Epidermal melanocyte (primary cell): Measurements from ENCODE around the gene EPB41L4B.

Experiments used
- DNase-seq: peaks from one replicate; pipeline ENCODE4 v3.0.0; 2011; ENCODE audit warnings: low spot score; ENCODE audit not compliant: insufficient read length

The EPB41L4B gene

DNA sequence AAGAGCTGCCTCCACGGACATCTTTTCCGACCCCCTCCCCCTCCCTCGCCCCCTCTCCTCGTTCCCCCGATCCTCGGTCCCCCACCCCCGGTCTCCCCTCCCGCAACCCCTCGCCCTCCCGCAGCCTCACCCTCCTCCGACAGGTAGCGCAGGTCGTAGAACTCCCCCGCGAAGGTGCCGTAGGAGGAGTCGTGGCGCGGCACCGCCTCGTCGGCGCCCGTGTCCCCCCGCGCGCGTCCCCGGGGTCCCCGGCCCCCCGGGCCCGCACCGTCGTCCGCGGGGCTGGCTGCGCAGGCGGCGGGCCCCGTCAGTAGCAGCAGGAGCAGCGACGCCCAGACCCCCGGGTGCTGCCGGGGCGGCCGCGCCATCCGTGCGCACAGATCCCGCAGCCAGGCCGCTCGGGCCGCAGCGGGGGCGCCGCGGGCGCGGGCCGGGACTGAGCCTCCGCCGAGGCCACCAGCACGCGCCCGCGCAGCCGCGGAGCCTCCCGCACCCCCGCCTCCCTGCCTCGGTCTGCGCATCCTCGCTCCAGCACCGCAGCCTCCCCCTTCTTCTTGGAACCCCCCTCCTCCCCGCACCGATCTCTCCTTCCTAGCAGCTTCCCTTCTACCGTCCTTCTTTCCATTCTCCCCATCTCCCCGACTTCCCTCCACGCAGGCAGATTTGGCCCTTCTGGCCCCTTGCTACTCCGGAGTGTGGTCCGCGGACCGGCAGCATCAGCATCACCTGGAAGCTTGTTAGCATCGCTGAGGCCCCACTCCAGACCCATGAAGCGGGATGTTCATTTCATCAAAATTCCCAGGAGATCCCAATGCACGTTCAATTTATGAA is 153.9 kb downstream of the EPB41L4B start, which contains the start of gene FRRS1L:
Gene FRRS1L (minus strand): TSS at position 479 of the 831 bp plus-strand sequence. CDS start 111 bp downstream, at position 368.
- DNase-seq = no peak

DNA sequence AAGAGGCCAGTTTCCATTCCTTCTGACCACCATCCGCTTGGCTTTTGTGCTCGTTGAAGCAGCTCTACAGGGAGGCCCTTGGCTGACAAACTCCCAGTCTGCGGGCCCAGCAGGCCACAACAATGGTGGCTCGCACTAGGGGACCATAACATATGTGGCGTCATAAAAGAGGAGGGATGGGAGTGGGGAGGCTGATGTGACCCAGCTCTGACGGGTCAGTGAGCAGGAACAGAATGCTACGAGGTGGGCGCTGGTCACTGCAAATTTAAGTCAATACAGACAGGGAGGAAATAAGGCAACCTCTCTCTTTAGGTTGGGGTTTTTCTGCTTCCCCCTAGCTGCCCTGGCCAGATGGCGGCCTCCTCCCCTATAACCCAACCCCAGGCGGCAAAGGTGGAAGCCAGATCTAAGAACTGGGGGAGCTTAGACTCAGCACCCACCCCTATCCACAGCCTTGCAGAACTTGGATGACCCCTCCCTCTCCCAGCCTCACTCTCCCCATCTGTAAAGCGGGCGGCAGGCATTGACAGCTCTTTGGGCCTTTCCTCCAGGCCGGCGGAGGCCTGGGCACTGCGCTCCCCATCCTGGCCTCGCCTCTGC is 154.6 kb downstream of the EPB41L4B start:
- no peak for DNase-seq

DNA sequence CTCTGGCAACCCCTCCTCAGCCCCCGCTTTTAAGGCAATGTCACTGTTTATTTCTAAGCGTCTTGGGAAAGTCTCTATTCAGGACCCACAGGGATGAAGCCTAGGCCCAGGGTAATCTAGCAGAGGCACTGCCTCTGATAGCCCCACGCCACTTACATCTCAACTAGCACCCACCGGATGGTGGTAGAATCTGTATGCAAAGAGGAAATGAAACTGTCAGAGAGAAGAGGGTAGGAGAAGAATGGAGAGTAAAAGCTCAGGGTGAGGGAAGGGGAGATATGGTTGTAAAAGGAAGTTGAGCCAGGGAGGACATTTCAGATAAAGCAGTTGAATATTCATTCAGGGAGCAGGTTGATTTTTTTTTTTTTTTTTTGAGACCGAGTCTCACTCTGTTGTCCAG is 156.8 kb downstream of the EPB41L4B start:
- no peak for DNase-seq

- no peak for DNase-seq
Measured at GRCh38 chr9:109163194-109163593, 157.7 kb downstream of the EPB41L4B start.

DNA sequence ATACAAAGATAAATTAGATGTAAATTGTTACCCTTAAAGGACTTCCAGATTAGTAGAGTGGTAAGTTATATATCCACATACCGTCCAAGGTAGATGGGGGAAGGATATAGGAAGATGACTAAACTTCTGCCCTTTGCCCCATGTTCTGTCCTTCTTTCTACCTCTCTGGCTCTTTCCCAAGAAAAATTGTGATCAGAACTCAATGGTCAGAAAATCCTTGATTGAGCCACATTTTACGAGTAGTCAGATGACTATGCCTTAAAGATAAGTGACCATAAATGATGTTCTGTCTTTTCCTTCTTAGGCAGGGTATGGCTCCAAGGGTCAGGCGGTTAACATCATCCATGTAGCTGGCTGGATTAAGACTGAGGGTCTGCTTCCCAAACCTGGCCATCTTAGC is 158.2 kb downstream of the EPB41L4B start:
- no peak for DNase-seq

DNA sequence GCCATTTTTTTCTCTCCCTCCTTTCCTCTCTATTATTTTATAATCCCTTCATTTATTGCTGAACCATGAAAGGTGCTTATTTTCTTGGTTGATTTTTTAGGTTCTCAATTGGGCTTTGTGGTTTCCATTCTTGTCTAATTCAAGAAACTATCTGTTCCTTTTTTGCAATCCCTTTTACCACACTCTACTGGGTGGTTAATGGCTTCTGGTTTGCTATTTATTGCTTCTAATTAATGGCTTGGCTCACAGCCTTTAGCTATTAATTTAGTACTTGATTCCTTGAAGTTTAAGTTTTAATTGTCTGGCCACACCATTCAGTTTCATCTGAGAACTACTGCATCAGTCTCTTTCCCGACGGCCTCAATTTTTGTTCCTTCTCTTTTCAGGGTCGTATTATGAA is 159.4 kb downstream of the EPB41L4B start:
- DNase-seq = no peak

DNA sequence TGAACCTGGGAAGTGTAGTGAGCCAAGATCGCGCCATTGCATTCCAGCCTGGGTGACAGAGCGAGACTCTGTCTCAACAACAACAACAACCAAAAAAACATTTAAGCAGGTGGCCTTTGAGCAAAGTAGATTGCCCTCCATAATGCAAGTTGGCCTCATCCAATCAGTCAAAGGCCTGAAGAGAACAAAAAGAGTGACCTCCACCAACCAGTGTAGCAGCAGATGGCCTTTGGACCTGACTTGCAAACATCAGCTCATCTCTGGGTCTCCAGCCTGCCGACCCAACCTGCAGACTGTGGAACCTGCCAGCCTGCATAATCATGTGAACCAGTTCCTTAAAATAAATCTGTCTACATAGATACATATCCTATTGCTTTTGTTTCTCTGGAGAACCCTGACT is 161.3 kb downstream of the EPB41L4B start:
- DNase-seq = no peak

DNA sequence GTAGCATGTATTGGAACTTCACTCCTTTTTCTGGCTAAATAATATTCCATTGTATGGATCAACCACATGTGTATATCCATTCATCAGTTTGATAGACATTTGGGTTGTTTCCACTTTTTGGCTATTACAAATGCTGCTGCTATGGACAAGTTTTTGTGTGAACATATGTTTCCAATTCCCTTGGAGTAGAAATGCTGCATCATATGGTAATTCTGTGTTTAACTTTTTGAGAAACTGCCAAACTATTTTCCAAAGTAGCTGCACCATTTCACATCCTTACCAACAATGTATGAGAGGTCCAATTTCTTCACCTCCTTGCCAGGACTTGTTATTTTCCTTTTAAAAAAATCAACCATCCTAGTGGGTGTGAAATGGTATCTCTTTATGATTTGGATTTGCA is 162.2 kb downstream of the EPB41L4B start:
- DNase-seq = no peak

- no peak for DNase-seq
Measured at GRCh38 chr9:109156708-109157107, 164.2 kb downstream of the EPB41L4B start.

- DNase-seq = no peak
Measured at GRCh38 chr9:109150925-109151545, 169.8 kb downstream of the EPB41L4B start.

DNA sequence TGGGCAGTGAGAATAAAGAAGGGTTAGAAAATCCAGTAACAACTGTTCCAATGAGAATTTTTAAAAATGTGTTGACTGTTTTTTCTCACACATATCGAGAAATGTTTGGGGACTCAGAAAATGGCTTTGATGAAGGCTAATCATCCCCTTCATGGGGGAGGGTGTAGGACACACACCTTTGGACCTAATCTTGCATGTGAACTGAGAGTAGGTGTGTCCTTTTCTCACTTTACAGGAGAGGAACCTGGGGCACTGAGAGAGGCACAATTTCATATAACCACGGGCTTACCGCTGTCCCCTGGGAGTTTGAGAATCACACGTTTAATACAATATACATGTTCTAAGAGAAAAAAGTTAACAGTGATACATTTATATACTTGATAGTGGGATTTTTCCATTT is 171.1 kb downstream of the EPB41L4B start:
- no peak for DNase-seq

- DNase-seq = no peak
Measured at GRCh38 chr9:109149089-109149488, 171.8 kb downstream of the EPB41L4B start.

- no peak for DNase-seq
Measured at GRCh38 chr9:109145051-109145450, 175.8 kb downstream of the EPB41L4B start.

GRCh38 chr9:109143881-109144562 is 176.8 kb downstream of the EPB41L4B start:
- DNase-seq = no peak

DNA sequence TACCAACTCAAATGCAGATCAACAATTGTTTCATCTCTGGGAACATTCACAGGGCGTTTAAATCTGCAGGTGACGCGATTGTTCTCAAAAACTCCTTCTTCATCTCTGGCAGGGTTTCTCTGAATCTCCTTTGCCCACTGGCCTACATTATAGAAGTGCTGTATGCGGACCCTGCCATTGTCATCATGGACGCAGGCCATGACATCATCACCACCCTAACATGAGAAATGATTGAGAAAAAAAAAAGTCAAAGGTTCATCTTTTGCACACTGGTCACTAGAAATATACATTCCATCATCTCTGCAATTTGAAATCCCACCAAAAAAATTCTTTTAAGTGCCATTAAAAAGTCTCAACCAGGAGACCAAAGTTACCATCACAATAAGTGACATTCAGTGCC is 179.5 kb downstream of the EPB41L4B start:
- no peak for DNase-seq

DNA sequence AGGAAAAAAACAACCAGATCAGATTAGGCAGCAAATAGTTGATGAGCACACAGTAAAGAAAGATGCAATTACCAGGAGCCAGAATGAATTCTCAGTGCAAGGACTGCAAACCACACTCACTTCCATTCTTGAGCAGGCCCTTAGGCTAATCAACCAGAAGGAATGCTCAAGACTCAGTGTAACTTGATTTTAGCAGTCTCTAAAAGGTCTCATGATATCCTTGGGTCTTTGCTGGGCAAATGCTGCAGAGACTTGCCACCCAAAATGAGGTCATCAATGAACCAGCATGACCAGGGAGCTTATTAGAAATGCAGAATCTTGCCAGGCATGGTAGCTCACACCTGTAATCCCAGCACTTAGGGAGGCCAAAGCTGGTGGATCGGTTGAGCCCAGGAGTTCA is 181.0 kb downstream of the EPB41L4B start:
- no peak for DNase-seq

DNA sequence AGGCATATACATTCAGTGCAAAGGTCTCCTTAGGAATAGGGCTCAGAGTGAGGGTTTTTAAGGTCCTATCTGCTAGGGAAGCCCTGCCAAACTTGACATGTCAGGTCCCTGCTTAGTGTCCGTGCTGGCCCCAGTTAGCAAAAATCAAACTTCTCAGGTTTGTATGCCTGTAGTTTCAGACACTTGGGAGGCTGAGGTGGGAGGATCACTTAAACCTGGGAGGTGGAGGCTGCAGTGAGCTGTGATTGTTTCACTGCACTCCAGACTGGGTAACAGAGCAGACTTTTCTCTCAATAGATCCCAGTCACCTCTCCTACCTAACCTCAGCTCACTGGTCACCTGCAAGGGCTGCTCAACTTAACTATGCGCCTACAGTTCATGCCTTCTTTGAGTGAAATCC is 182.4 kb downstream of the EPB41L4B start:
- no peak for DNase-seq

- DNase-seq = no peak
Measured at GRCh38 chr9:109134167-109134578, 186.7 kb downstream of the EPB41L4B start.

DNA sequence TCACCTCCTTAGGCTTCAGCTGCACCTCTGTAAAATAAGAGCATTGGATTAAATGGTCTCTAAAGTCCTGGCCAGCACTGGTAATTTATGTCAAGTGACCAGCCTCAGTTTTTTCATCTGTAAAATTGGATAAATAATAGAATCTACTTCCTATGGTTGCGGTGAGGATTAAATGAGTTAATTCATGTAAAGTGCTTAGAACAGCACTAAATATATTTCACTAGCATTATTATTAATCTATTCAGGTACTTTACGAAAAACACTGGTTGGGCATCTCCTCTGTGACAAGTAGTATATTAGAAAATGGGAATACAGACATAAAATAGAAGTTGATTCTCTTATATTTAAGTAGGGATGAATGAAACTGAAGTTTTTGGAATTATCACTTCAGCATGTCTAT is 187.3 kb downstream of the EPB41L4B start:
- DNase-seq = no peak

DNA sequence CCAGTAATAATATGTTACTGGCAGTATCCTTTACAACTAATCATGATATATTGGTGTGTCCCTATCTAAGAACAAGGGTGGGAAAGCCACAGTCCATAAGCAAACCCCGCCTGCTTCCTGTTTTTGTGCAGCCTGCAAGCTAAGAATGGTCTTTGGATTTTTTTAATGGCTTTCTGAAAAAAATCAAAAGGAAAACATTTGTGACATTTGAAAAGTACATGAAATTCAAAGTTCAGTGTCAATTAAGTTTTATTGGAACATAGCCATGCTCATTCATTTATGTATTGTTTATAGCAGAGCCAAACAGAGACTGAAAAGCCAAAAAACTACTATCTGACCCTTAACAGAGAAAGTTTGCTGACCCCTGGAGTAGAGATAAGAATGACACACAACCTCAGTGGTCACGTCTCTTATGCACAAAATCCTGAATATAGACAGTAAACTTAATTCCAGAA is 188.3 kb downstream of the EPB41L4B start:
- no peak for DNase-seq

DNA sequence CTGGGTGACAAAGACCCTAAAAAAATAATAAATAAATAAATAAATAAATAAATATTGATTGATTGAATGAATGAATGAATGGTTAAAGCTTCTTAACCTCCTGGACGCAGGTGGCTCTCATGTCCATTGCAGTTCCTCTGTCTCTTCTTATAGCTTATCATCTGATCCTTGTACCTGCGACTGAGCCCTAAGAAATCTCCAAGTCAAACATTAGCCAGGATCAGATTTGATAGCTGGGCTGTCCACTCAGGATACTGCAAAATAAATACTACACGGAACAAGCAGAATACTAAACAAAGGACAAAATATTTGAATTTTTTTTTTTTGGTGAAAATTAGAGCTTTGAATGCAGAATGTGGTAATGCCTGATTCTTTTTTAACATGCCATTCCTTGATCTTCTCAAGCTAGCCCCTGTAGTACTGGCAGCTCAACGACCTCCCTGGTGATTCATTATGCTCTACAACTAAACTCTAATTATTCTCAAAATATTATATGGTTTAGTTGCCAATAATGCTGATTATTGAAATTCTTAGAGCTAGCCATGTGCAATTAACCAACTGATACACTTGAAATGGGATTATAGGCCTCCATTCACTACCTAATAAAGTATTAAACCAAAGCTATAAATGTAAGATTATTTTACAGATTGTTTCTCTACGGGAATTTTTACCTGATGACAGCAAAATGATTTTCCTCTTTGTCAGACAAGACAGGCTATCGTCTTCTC is 191.2 kb downstream of the EPB41L4B start:
- DNase-seq = no peak
